Upper lobe of left lung (tissue), 4 donors: ENCODE results near the gene DMXL1.

ENCODE experiments used
- CTCF ChIP-seq, 6 experiments: fragments of 450-650 bp in 4 of 6; fragments of 200-600 bp in 2 of 6; sonication (generic) in 2 of 6; IDR thresholded peaks; one replicate each; pipeline ENCODE4 v1.5.1; 2016 to 2019; ENCODE audit warnings: antibody characterized with exemption in 6 of 6
- EP300 ChIP-seq, 4 donors: sonication (generic); formaldehyde crosslinking; IDR thresholded peaks; one replicate each; pipeline ENCODE4 v1.5.1; 2017; ENCODE audit warnings: antibody characterized with exemption in 4 of 4, control low read depth in 2 of 4
- POLR2A ChIP-seq, 4 donors: fragments of 450-650 bp; IDR thresholded peaks; one replicate each; pipeline ENCODE4 v1.5.1; 2016 to 2017; ENCODE audit warnings: antibody characterized with exemption in 4 of 4, mild to moderate bottlenecking in 2 of 4
- POLR2AphosphoS5 ChIP-seq, 2 donors: sonication (generic); formaldehyde crosslinking; IDR thresholded peaks; one replicate each; pipeline ENCODE4 v1.5.1; 2017; ENCODE audit warnings: antibody characterized with exemption in 2 of 2

- TF ChIP-seq CTCF (IDR thresholded peaks at IDR 0.05) = no peak
- no peak for TF ChIP-seq POLR2A (IDR thresholded peaks at IDR 0.05)
- TF ChIP-seq EP300 (IDR thresholded peaks at IDR 0.05) = no peak
- TF ChIP-seq POLR2AphosphoS5 (IDR thresholded peaks at IDR 0.05) = no peak
These were observed 11.8 kb upstream of the DMXL1 start for GRCh38 chr5:119058979-119059529.
